IMR-90 (cell line): ENCODE data around the gene ARHGEF16.

Experiments used
- BHLHE40 ChIP-seq: fragments of 150-350 bp; IDR thresholded peaks from 2 replicates; pipeline ENCODE4 v1.6.1; 2016; ENCODE audit warnings: mild to moderate bottlenecking, low read depth, low read length
- MXI1 ChIP-seq: IDR thresholded peaks from 2 replicates; pipeline ENCODE4 v1.6.1; 2012; ENCODE audit warnings: low read depth, mild to moderate bottlenecking, low read length, moderate library complexity, borderline replicate concordance
- POLR2A ChIP-seq: IDR thresholded peaks from 2 replicates; pipeline ENCODE4 v1.6.1; 2012; ENCODE audit warnings: mild to moderate bottlenecking, low read depth, low read length
- RAD21 ChIP-seq: IDR thresholded peaks from 2 replicates; pipeline ENCODE4 v1.6.1; 2012; ENCODE audit warnings: low read length, improper control_type of control experiment
- RCOR1 ChIP-seq: IDR thresholded peaks from 2 replicates; pipeline ENCODE4 v1.6.1; 2012; ENCODE audit warnings: mild to moderate bottlenecking, low read length, improper control_type of control experiment; ENCODE audit not compliant: insufficient replicate concordance
- TF ChIP-seq, protein P1 (sequence below): conservative IDR thresholded peaks from 2 replicates; pipeline ENCODE4 v1.5.1; 2012; ENCODE audit warnings: mild to moderate bottlenecking, low read depth, low read length, improper control_type of control experiment
- TF ChIP-seq, protein P2 (sequence below): fragments of 150-350 bp; IDR thresholded peaks from 2 replicates; pipeline ENCODE4 v1.6.1; 2016; ENCODE audit warnings: low read depth, mild to moderate bottlenecking, low read length, moderate library complexity, borderline replicate concordance

DNA sequence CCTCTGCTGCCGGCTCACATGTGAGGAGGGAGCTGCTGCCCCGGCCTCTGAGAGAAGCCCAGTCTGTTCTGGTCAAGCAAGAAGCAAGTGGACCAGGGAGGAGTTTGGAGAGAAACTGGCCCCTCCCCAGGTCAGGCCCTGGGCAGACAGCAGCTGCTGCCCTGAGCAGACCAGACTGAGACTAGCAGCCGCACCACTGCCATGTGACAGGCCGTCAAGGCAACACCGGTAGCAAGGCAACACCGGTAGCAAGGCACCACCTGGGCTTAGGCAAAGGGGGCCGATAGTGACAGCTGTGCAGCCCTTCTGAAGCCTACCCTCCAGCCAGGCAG lies 50.3 kb downstream of the ARHGEF16 start:
- TF ChIP-seq, protein P1, sequence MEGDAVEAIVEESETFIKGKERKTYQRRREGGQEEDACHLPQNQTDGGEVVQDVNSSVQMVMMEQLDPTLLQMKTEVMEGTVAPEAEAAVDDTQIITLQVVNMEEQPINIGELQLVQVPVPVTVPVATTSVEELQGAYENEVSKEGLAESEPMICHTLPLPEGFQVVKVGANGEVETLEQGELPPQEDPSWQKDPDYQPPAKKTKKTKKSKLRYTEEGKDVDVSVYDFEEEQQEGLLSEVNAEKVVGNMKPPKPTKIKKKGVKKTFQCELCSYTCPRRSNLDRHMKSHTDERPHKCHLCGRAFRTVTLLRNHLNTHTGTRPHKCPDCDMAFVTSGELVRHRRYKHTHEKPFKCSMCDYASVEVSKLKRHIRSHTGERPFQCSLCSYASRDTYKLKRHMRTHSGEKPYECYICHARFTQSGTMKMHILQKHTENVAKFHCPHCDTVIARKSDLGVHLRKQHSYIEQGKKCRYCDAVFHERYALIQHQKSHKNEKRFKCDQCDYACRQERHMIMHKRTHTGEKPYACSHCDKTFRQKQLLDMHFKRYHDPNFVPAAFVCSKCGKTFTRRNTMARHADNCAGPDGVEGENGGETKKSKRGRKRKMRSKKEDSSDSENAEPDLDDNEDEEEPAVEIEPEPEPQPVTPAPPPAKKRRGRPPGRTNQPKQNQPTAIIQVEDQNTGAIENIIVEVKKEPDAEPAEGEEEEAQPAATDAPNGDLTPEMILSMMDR = no peak
- TF ChIP-seq RCOR1 (no peak), POLR2A (no peak), BHLHE40 (no peak), MXI1 (no peak), RAD21 (no peak)
- TF ChIP-seq, protein P2, sequence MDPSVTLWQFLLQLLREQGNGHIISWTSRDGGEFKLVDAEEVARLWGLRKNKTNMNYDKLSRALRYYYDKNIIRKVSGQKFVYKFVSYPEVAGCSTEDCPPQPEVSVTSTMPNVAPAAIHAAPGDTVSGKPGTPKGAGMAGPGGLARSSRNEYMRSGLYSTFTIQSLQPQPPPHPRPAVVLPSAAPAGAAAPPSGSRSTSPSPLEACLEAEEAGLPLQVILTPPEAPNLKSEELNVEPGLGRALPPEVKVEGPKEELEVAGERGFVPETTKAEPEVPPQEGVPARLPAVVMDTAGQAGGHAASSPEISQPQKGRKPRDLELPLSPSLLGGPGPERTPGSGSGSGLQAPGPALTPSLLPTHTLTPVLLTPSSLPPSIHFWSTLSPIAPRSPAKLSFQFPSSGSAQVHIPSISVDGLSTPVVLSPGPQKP = no peak
